HL-60 (cell line): Measurements from ENCODE around the gene GALNT6.

Experiments
- CTCF ChIP-seq: IDR thresholded peaks from one replicate; pipeline ENCODE4 v1.5.1; 2011; ENCODE audit warnings: low read length, control low read depth, inconsistent platforms; ENCODE audit not compliant: insufficient read depth
- GABPA ChIP-seq: IDR thresholded peaks from 2 replicates; pipeline ENCODE4 v1.6.1; 2012; ENCODE audit warnings: low read depth
- REST ChIP-seq: IDR thresholded peaks from 2 replicates; pipeline ENCODE4 v1.6.1; 2012; ENCODE audit warnings: low read depth; ENCODE audit not compliant: insufficient replicate concordance
- SPI1 ChIP-seq: IDR thresholded peaks from 2 replicates; pipeline ENCODE4 v1.6.1; 2012; ENCODE audit warnings: low read depth, mild to moderate bottlenecking, borderline replicate concordance

GRCh38 chr12:51437431-51437830, 46.2 kb upstream of the GALNT6 start:
- TF ChIP-seq CTCF (no peak), SPI1 (no peak), GABPA (no peak), REST (no peak)
